ENCODE measurements around the gene RELL1.

DNA sequence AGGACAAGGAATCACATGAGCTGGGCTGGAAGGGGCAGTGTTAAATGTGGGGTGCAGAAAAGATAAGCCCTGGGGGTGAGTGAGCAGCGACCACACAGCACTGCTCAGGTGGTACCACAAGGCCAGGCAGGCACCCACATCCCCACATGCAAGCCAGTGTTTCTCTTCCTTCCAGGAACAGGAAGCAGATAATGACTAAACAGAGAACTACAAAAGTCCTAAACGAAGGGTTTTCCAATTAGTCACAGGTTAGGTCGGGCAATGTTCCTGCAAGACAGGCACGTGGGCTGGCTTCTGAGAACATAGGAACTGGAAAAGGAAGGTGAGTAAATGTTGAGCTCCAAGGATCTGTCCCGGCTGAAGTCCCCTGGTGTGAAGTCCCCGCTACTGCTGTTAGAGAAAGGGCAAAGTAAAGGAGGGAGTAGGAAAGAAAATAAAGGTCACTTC lies 19.5 kb downstream of the RELL1 start:
- TF ChIP-seq, protein P1, sequence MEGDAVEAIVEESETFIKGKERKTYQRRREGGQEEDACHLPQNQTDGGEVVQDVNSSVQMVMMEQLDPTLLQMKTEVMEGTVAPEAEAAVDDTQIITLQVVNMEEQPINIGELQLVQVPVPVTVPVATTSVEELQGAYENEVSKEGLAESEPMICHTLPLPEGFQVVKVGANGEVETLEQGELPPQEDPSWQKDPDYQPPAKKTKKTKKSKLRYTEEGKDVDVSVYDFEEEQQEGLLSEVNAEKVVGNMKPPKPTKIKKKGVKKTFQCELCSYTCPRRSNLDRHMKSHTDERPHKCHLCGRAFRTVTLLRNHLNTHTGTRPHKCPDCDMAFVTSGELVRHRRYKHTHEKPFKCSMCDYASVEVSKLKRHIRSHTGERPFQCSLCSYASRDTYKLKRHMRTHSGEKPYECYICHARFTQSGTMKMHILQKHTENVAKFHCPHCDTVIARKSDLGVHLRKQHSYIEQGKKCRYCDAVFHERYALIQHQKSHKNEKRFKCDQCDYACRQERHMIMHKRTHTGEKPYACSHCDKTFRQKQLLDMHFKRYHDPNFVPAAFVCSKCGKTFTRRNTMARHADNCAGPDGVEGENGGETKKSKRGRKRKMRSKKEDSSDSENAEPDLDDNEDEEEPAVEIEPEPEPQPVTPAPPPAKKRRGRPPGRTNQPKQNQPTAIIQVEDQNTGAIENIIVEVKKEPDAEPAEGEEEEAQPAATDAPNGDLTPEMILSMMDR (IDR thresholded peaks at IDR 0.05) = no peak
- TF ChIP-seq EZH2 (IDR thresholded peaks at IDR 0.05; ENCODE audit: borderline replicate concordance, insufficient read depth, low read depth, low read length, poor library complexity, severe bottlenecking) = no peak

All from B cell (primary cell).